Astrocyte of the hippocampus (primary cell): ENCODE measurements around the gene AMBP.

ENCODE experiments used
- DNase-seq: peaks from one replicate; pipeline ENCODE4 v3.0.0; 2011; ENCODE audit warnings: low read depth, low spot score

Gene AMBP

GRCh38 chr9:114112778-114113584 lies 34.9 kb upstream of the AMBP start:
- DNase-seq = peak; percentile 58

- no peak for DNase-seq
Measured at GRCh38 chr9:114112325-114112724, 34.2 kb upstream of the AMBP start.

- no peak for DNase-seq
Measured at GRCh38 chr9:114110180-114110579, 32.1 kb upstream of the AMBP start.

- DNase-seq = no peak
Measured at GRCh38 chr9:114109124-114109523, 31.0 kb upstream of the AMBP start.

GRCh38 chr9:114108016-114108833 lies 30.1 kb upstream of the AMBP start:
- DNase-seq = peak; percentile 94

- DNase-seq = no peak
Measured at GRCh38 chr9:114107286-114108001, 29.3 kb upstream of the AMBP start.

GRCh38 chr9:114105236-114105635 lies 27.1 kb upstream of the AMBP start:
- DNase-seq = no peak

GRCh38 chr9:114102484-114102883 lies 24.4 kb upstream of the AMBP start:
- no peak for DNase-seq

- no peak for DNase-seq
Measured at GRCh38 chr9:114100536-114100935, 22.4 kb upstream of the AMBP start.

- no peak for DNase-seq
Measured at GRCh38 chr9:114099669-114100270, 21.7 kb upstream of the AMBP start.

- DNase-seq = no peak
Measured at GRCh38 chr9:114098936-114099668, 21.0 kb upstream of the AMBP start, which contains the start of gene KIF12. KIF12 (minus strand) TSS chr9:114099292; CDS start chr9:114099276, 16 bp downstream.

GRCh38 chr9:114098021-114098935 lies 20.2 kb upstream of the AMBP start:
- peak; percentile 45 for DNase-seq

- DNase-seq = peak; percentile 26
Measured at GRCh38 chr9:114097613-114098020, 19.5 kb upstream of the AMBP start.

- no peak for DNase-seq
Measured at GRCh38 chr9:114096866-114097612, 18.9 kb upstream of the AMBP start.

- DNase-seq = no peak
Measured at GRCh38 chr9:114096041-114096511, 18.0 kb upstream of the AMBP start.

GRCh38 chr9:114094971-114095370 lies 16.9 kb upstream of the AMBP start:
- no peak for DNase-seq

GRCh38 chr9:114093761-114094505 lies 15.8 kb upstream of the AMBP start:
- no peak for DNase-seq

GRCh38 chr9:114093031-114093471 lies 15.0 kb upstream of the AMBP start:
- DNase-seq = no peak
